ENCODE results near the gene RYR2.

DNA sequence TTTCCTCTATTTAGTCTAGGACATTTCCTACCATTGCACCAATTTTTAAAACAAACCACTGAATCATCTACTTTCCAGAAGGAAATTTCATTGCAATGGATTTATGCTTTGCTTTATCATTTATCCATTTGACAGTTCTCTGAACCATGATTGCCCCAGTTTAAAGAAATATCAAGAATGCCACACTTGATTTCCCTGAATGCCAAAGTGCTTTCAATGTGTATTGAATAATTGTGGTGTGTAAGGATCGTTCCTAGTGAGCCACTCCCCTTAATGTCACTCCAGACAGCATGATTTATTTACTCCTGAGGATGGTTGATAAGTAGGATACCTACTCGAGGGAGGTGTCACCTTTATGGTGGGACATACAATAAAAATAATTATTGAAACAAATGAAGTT is 169.6 kb downstream of the RYR2 start:
- TF ChIP-seq, protein P1, sequence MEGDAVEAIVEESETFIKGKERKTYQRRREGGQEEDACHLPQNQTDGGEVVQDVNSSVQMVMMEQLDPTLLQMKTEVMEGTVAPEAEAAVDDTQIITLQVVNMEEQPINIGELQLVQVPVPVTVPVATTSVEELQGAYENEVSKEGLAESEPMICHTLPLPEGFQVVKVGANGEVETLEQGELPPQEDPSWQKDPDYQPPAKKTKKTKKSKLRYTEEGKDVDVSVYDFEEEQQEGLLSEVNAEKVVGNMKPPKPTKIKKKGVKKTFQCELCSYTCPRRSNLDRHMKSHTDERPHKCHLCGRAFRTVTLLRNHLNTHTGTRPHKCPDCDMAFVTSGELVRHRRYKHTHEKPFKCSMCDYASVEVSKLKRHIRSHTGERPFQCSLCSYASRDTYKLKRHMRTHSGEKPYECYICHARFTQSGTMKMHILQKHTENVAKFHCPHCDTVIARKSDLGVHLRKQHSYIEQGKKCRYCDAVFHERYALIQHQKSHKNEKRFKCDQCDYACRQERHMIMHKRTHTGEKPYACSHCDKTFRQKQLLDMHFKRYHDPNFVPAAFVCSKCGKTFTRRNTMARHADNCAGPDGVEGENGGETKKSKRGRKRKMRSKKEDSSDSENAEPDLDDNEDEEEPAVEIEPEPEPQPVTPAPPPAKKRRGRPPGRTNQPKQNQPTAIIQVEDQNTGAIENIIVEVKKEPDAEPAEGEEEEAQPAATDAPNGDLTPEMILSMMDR (IDR thresholded peaks at IDR 0.05), result no peak
- TF ChIP-seq POLR2A (IDR thresholded peaks at IDR 0.05), result no peak
- TF ChIP-seq POLR2AphosphoS5 (IDR thresholded peaks at IDR 0.05), result no peak
- no peak for TF ChIP-seq EP300 (IDR thresholded peaks at IDR 0.05)
